Astrocyte (in vitro differentiated cells and primary cell): ENCODE data around the gene COPB1. TPM values are rescaled to one million over a fixed set of nuclear protein-coding genes. Genes with fewer than 3 reads are reported as not detected.

Experiments used
- DNase-seq: peaks from one replicate; pipeline ENCODE4 v3.0.0-alpha.2; 2010; ENCODE audit warnings: low read depth
- FAIRE-seq: peaks from 2 replicates; lab custom pipeline; 2011; peaks lifted over from hg19 to GRCh38; lab: Jason Lieb, UNC
- H2AFZ ChIP-seq: 2 replicates; pipeline ENCODE4 v1.6.0; 2012; ENCODE audit warnings: low read depth, low read length, inconsistent platforms
- H3K27ac ChIP-seq: 2 replicates; pipeline ENCODE4 v1.5.1; 2011; ENCODE audit warnings: low read depth, low read length, inconsistent platforms
- H3K27me3 ChIP-seq: 2 replicates; pipeline ENCODE4 v1.6.0; 2011; ENCODE audit warnings: low read length, inconsistent platforms; ENCODE audit not compliant: insufficient read depth
- H3K36me3 ChIP-seq: 2 replicates; pipeline ENCODE4 v1.5.1; 2011; ENCODE audit warnings: low read length, inconsistent platforms; ENCODE audit not compliant: insufficient read depth
- H3K4me1 ChIP-seq: 2 replicates; pipeline ENCODE4 v1.5.1; 2011; ENCODE audit warnings: low read length, inconsistent platforms; ENCODE audit not compliant: insufficient read depth
- H3K4me2 ChIP-seq: 2 replicates; pipeline ENCODE4 v1.6.0; 2012; ENCODE audit warnings: low read length, inconsistent platforms
- H3K4me3 ChIP-seq: 2 replicates; pipeline ENCODE4 v1.5.1; 2011; ENCODE audit warnings: low read depth, mild to moderate bottlenecking, low read length, inconsistent platforms; ENCODE audit not compliant: insufficient read depth
- H3K79me2 ChIP-seq: 2 replicates; pipeline ENCODE4 v1.6.0; 2012; ENCODE audit warnings: mild to moderate bottlenecking, low read length, inconsistent platforms; ENCODE audit not compliant: insufficient read depth
- H3K9ac ChIP-seq: 2 replicates; pipeline ENCODE4 v1.6.0; 2012; ENCODE audit warnings: mild to moderate bottlenecking, low read length, inconsistent platforms
- H3K9me3 ChIP-seq: 2 replicates; pipeline ENCODE4 v1.5.1; 2012; ENCODE audit warnings: low read depth, mild to moderate bottlenecking, low read length, inconsistent platforms; ENCODE audit not compliant: insufficient read depth
- H4K20me1 ChIP-seq: 2 replicates; pipeline ENCODE4 v1.6.0; 2012; ENCODE audit warnings: low read length, inconsistent platforms; ENCODE audit not compliant: insufficient read depth
- H3K27ac Mint-ChIP-seq: one replicate; pipeline ENCODE4 v1.8.0; 2021; ENCODE audit warnings: mild to moderate bottlenecking, mixed read lengths; ENCODE audit not compliant: unreplicated experiment
- H3K27me3 Mint-ChIP-seq: one replicate; pipeline ENCODE4 v1.8.0; 2021; ENCODE audit warnings: low read depth, mixed read lengths; ENCODE audit not compliant: unreplicated experiment
- H3K36me3 Mint-ChIP-seq: one replicate; pipeline ENCODE4 v1.8.0; 2021; ENCODE audit warnings: low read depth, mixed read lengths; ENCODE audit not compliant: unreplicated experiment
- H3K4me1 Mint-ChIP-seq: one replicate; pipeline ENCODE4 v1.8.0; 2021; ENCODE audit warnings: low read depth, mixed read lengths; ENCODE audit not compliant: unreplicated experiment
- H3K4me3 Mint-ChIP-seq: one replicate; pipeline ENCODE4 v1.8.0; 2021; ENCODE audit warnings: mild to moderate bottlenecking, moderate library complexity, mixed read lengths; ENCODE audit not compliant: unreplicated experiment
- H3K9me3 Mint-ChIP-seq: one replicate; pipeline ENCODE4 v1.8.0; 2021; ENCODE audit warnings: mild to moderate bottlenecking, mixed read lengths; ENCODE audit not compliant: unreplicated experiment
- EZH2 ChIP-seq: IDR thresholded peaks from 2 replicates; pipeline ENCODE4 v1.6.1; 2012; ENCODE audit warnings: mild to moderate bottlenecking, low read length, inconsistent platforms; ENCODE audit not compliant: insufficient read depth
- total RNA-seq: library from RNA; stranded (reverse); gene quantifications from 2 replicates; pipeline ENCODE4 v1.2.1, GENCODE V29; 2021
- TF ChIP-seq, protein P1 (sequence below): IDR thresholded peaks from 2 replicates; pipeline ENCODE4 v1.5.1; 2011; ENCODE audit warnings: low read depth, mild to moderate bottlenecking, inconsistent platforms, low read length, moderate library complexity; ENCODE audit not compliant: insufficient read depth

The COPB1 gene
- total RNA-seq, 1 donor from 2014 or later: 223 TPM

DNA sequence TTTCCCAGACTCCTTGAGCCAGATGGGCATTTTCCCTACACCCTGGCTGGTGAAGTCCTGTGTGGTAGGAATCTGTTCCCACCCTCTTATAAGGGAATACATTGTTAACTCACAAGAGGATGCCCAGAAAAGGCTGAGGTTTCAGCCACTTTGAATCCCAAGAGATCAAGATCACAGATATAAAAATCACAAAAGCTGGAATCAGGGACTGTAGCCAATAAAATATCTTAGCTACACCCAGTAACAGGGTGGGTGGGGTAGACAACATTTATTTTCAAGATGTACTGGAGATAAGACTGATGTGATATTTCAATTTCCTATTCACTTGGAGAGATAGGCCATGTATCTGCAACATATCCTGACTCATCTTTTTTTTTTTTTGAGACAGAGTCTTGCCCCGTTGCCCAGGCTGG, 50.3 kb downstream of the COPB1 start:
- Histone ChIP-seq H3K36me3 (peaks cover 5% of the 10 kb centered on the region), H3K27ac (no peak overlapping the region), H4K20me1 (no peaks in the 10 kb centered on the region), H3K4me3 (no peak overlapping the region), H3K4me2 (no peak overlapping the region), H3K9me3 (no peaks in the 10 kb centered on the region), H2AFZ (no peak overlapping the region), H3K9ac (no peak overlapping the region), H3K4me1 (peaks cover 28% of the 10 kb centered on the region), H3K79me2 (no peaks in the 10 kb centered on the region), H3K27me3 (no peaks in the 10 kb centered on the region)
- Mint-ChIP-seq H3K27me3 (no peaks in the 10 kb centered on the region), H3K9me3 (peaks cover 2% of the 10 kb centered on the region), H3K4me1 (peaks cover 30% of the 10 kb centered on the region), H3K36me3 (peaks cover 2% of the 10 kb centered on the region), H3K4me3 (no peak overlapping the region), H3K27ac (peak overlapping the region; percentile 55)
- TF ChIP-seq, protein P1, sequence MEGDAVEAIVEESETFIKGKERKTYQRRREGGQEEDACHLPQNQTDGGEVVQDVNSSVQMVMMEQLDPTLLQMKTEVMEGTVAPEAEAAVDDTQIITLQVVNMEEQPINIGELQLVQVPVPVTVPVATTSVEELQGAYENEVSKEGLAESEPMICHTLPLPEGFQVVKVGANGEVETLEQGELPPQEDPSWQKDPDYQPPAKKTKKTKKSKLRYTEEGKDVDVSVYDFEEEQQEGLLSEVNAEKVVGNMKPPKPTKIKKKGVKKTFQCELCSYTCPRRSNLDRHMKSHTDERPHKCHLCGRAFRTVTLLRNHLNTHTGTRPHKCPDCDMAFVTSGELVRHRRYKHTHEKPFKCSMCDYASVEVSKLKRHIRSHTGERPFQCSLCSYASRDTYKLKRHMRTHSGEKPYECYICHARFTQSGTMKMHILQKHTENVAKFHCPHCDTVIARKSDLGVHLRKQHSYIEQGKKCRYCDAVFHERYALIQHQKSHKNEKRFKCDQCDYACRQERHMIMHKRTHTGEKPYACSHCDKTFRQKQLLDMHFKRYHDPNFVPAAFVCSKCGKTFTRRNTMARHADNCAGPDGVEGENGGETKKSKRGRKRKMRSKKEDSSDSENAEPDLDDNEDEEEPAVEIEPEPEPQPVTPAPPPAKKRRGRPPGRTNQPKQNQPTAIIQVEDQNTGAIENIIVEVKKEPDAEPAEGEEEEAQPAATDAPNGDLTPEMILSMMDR: no peak
- no peak for TF ChIP-seq EZH2
- no peak for FAIRE-seq
- DNase-seq: no peak

DNA sequence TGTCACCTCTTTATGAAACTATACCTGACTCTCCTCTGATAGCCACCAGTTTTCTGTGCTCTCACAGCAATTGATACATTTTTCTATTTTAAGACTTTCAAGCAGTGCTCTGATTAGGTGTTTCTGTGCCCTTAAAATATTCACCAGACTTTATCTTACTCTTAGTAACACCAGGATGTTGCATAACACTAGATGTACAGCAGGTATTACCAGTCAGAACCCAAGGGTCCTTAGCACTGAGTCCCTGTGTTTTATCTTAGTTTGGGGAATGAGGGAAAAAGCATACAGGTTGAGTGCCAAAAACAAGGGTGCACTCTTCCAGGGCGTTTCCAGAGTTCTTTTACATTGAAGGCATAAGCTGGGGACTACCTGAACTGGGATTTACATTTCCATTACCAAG, 51.4 kb downstream of the COPB1 start:
- Histone ChIP-seq H3K36me3 (peaks cover 5% of the 10 kb centered on the region), H3K9ac (no peak overlapping the region), H3K9me3 (no peaks in the 10 kb centered on the region), H4K20me1 (no peaks in the 10 kb centered on the region), H3K4me1 (peaks cover 37% of the 10 kb centered on the region), H3K4me2 (no peak overlapping the region), H2AFZ (no peak overlapping the region), H3K27me3 (no peaks in the 10 kb centered on the region), H3K4me3 (no peak overlapping the region), H3K27ac (no peak overlapping the region), H3K79me2 (no peaks in the 10 kb centered on the region)
- DNase-seq (no peak), FAIRE-seq (no peak)
- Mint-ChIP-seq H3K9me3 (peaks cover 2% of the 10 kb centered on the region), H3K27me3 (no peaks in the 10 kb centered on the region), H3K27ac (peak overlapping the region; percentile 50), H3K4me3 (no peak overlapping the region), H3K36me3 (peaks cover 2% of the 10 kb centered on the region), H3K4me1 (peaks cover 39% of the 10 kb centered on the region)
- no peak for TF ChIP-seq EZH2
- TF ChIP-seq, protein P1: no peak

DNA sequence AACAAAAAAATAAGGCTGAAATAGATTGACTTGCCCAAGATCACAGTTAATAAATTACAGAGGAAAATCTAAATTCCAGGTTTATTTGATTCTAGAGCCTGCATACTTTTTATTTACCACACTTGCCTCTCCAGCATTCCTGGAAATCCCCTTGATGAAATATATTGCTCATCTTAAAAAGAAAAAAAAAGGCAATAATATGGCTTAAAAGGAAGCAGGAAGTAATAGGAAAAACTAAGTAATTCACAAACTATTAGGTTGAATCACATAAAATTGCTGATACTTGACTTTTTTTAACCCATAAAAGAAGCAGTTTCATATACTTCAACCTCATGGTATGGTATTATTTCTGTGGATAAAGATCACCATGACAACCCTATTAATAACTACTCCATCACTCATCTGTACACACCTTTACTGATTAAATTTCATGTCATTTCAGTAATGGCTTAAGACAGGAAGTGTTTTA, 52.9 kb downstream of the COPB1 start:
- no peaks in the 10 kb centered on the region for H3K79me2 ChIP-seq
- peak overlapping the region; percentile 68 for H3K9ac ChIP-seq
- FAIRE-seq: peak; percentile 54
- DNase-seq: peak; percentile 64
- TF ChIP-seq EZH2: no peak
- TF ChIP-seq, protein P1: no peak
- no peak overlapping the region for H3K4me3 ChIP-seq
- H3K4me1 ChIP-seq: peaks cover 33% of the 10 kb centered on the region
- H3K4me3 Mint-ChIP-seq: no peak overlapping the region
- no peak overlapping the region for H2AFZ ChIP-seq
- peaks cover 5% of the 10 kb centered on the region for H3K36me3 Mint-ChIP-seq
- H3K9me3 Mint-ChIP-seq: peaks cover 3% of the 10 kb centered on the region
- H3K4me1 Mint-ChIP-seq: peaks cover 42% of the 10 kb centered on the region
- no peaks in the 10 kb centered on the region for H3K27me3 ChIP-seq
- H3K9me3 ChIP-seq: no peaks in the 10 kb centered on the region
- peak overlapping the region; percentile 70 for H3K27ac Mint-ChIP-seq
- H4K20me1 ChIP-seq: no peaks in the 10 kb centered on the region
- H3K4me2 ChIP-seq: peak overlapping the region; percentile 51
- H3K27ac ChIP-seq: peak overlapping the region; percentile 76
- no peaks in the 10 kb centered on the region for H3K36me3 ChIP-seq
- H3K27me3 Mint-ChIP-seq: no peaks in the 10 kb centered on the region
